A172 (cell line): ENCODE data around the gene SLC6A17. TPM values are rescaled to one million over a fixed set of nuclear protein-coding genes. Genes with fewer than 3 reads are reported as not detected.

Source experiments
- DNase-seq: peaks from one replicate; pipeline ENCODE4 v3.0.0-alpha.2; 2015; ENCODE audit warnings: low spot score
- total RNA-seq: library from RNA; depleted of rRNA; stranded (reverse); fragments of >200 nt; shearing (Covaris generic); gene quantifications from 2 replicates; pipeline ENCODE4 v1.2.3, GENCODE V29; 2014

Gene SLC6A17
- total RNA-seq, 1 experiment from 2014 or later, result 0.33 TPM

GRCh38 chr1:110173466-110174105, 23.3 kb downstream of the SLC6A17 start:
- no peak for DNase-seq

GRCh38 chr1:110174961-110175360, 24.7 kb downstream of the SLC6A17 start:
- DNase-seq, result no peak

DNA sequence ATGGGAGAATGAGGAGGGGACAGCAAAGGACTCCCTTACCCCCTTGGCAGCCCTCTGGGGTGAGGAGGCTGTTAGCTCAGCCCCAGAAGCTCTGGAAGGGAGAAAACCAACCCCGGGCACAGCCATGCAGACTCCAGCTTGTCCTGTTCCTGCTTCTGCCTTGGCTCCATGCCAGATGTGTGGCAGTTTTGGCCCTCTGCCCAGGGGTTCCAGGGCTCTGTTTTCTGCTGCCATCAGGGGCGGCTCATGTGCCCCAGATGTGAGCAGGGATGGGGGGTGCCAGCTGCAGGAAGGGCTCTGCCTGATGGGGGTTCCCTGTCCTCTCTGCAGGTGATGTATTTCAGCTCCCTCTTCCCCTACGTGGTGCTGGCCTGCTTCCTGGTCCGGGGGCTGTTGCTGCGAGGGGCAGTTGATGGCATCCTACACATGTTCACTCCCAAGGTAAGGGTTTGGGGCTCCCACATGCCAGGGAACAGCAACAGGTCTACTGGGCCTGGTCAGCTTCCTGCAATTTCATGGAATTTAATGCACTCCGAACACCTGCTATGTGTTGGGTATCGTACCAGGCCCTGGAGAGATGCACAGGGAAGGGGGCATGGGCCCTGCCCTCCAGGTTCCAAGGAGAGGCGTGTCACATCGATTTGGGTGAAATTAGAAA, 26.1 kb downstream of the SLC6A17 start:
- no peak for DNase-seq

- DNase-seq, result no peak
These were observed 27.5 kb downstream of the SLC6A17 start for GRCh38 chr1:110177775-110178174.

DNA sequence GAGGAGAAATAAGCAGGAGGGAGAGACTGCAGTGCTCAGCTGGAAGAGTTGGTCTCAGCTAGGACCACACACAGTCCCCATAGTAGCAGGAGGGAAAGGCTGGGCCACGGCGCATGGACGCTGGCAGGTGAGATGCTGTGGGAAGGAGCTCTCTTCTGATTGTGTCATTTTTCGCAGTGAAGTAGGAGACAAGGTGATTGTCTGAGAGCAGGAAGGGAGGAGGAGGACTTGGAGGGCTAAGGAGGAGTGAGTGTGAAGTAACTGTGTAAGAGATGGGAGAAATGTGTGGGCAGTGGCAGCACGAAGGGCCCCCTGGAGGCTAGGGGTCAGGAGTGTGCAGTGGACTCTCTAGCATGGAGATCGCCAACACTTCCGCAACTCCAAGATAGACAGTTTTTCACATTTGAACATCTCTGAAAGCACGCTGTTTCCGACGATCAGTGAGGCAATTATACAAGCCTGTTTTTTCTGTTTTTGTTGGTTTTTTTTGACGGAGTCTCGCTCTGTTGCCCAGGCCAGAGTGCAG, 33.4 kb downstream of the SLC6A17 start:
- DNase-seq, result no peak

GRCh38 chr1:110184446-110184845, 34.2 kb downstream of the SLC6A17 start:
- DNase-seq, result no peak

DNA sequence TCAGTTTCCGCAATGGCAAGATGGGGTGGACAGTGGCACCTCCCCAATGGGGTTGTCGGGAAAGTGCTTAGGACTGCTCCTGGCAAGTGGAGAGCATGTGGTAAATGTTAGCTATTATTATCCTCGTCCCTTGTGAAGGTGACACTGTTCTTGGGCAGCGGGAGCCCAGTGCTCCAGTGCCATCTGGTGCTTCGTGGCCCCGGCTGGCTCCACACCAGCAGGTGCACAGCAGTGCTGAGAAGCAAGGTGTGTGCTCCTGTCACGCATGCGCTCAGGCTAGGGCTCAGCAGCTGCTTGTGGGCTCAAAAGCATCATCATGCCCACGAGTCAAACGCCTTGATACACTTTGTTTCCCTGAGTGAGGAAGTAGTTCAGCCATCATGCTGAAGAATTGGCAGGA, 34.9 kb downstream of the SLC6A17 start:
- no peak for DNase-seq

DNA sequence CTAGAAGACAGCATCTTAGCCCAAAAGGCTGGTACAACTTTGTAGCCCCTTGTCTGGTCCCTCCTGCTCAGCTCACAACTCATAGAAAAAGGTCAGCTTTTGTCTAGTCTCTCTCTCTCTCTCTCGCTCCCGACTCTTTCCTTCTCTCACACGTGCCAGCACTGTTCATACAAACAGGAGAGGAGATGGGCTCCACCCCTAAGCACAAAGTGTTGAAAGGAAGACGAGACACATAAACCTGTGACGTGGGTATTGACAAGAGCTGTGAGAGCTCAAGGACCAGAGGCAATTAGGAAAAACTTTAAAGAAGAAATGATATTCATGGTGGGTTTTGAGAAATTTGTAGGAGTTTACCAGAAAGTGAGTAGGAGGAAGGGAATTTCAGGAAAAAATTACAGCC, 36.3 kb downstream of the SLC6A17 start:
- DNase-seq, result no peak

- DNase-seq, result no peak
These were observed 37.0 kb downstream of the SLC6A17 start for GRCh38 chr1:110187139-110187890.

- DNase-seq, result peak; percentile 88
These were observed 37.8 kb downstream of the SLC6A17 start for GRCh38 chr1:110188035-110188618.

GRCh38 chr1:110189181-110189580, 38.9 kb downstream of the SLC6A17 start:
- no peak for DNase-seq

GRCh38 chr1:110190282-110190929, 40.1 kb downstream of the SLC6A17 start:
- no peak for DNase-seq

- no peak for DNase-seq
These were observed 42.2 kb downstream of the SLC6A17 start for GRCh38 chr1:110192541-110192940.

- no peak for DNase-seq
These were observed 44.9 kb downstream of the SLC6A17 start for GRCh38 chr1:110195196-110195595.

- peak; percentile 26 for DNase-seq
These were observed 46.8 kb downstream of the SLC6A17 start for GRCh38 chr1:110196917-110197765.

DNA sequence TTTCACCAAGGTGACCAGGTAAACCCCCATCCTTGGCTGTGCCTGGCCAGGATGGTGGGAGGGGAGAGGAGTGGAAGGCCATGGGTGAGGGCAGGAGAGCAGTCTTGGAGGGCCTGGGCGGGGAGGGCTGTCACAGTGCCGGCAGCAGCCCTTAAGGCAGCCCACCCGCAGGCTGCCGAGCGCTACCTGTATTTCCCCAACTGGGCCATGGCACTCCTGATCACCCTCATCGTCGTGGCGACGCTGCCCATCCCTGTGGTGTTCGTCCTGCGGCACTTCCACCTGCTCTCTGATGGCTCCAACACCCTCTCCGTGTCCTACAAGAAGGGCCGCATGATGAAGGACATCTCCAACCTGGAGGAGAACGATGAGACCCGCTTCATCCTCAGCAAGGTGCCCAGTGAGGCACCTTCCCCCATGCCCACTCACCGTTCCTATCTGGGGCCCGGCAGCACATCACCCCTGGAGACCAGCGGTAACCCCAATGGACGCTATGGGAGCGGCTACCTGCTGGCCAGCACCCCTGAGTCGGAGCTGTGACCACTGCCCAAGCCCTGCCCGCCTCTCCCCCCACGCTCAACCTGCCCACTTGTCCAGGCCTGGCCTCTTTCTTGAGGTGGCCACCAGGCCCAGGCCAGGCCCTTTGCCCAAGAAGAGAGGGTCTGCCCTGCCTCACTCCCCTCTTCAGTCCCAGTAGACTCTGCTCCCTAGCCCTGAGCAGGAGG, 47.8 kb downstream of the SLC6A17 start:
- no peak for DNase-seq

- no peak for DNase-seq
These were observed 48.5 kb downstream of the SLC6A17 start for GRCh38 chr1:110198746-110199145.

GRCh38 chr1:110200190-110200589, 49.9 kb downstream of the SLC6A17 start:
- no peak for DNase-seq

DNA sequence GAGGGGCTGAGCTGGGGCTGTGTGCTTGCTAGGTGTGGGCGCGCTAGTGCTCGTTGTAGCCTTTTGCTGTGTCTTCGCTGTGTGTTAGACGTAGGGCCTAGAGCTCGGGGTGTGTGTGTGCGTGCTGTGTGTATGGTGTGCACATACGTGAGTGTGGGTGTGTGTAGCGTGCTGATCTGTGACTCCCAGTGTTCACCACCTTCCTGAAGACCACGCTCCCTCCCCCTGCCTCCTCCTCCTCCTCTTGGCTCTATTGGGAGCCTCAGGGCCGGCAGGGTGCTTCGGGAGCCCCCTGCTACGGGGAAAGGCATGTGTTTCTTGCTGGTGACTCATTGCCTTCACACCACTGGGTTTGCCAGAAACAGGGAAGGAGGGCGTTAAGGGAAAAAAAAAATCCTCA, 50.4 kb downstream of the SLC6A17 start:
- no peak for DNase-seq

- no peak for DNase-seq
These were observed 51.0 kb downstream of the SLC6A17 start for GRCh38 chr1:110201157-110201825.
